K562 (cell line): ENCODE measurements around the gene TRMU. TPM values are rescaled to one million over a fixed set of nuclear protein-coding genes. Genes with fewer than 3 reads are reported as not detected.

Experiments used
- ATAC-seq: fragments of 200-7000 bp; cut with Tn5 transposase; 3 replicates; pipeline ENCODE4 v1.9.1; 2020; ENCODE audit warnings: moderate library complexity
- BruUV-seq: library from RNA; stranded (reverse); fragments of 400-500 nt; replicated peaks from 2 replicates; lab custom pipeline; 2021; lab: Mats Ljungman, UMichigan
- CTCF ChIA-PET: fragments of 300-600 bp; formaldehyde crosslinking; extraction: SDS; loops from one replicate; lab custom pipeline; 2021; ENCODE audit warnings: low intra/inter-chr PET ratio; lab: Yijun Ruan, JAX
- POLR2A ChIA-PET: fragments of 300-600, 350-650 bp; sonication (Branson Sonifier 250); formaldehyde crosslinking; extraction: SDS; loops from one replicate; lab custom pipeline; 2021; ENCODE audit warnings: antibody characterized with exemption, inconsistent platforms; lab: Yijun Ruan, JAX
- DNase-seq, 4 experiments: peaks; one replicate each; pipeline versions ENCODE4 v3.0.0 to v3.0.0-alpha.2; 2011 to 2018; ENCODE audit warnings: low spot score in 3 of 4, mixed read lengths in 3 of 4; ENCODE audit errors: extremely low read depth in 1 of 4
- FAIRE-seq: peaks from 2 replicates; lab custom pipeline; 2011; peaks lifted over from hg19 to GRCh38; lab: Jason Lieb, UNC
- H2AFZ ChIP-seq: 2 replicates; pipeline ENCODE4 v1.6.0; 2011; ENCODE audit warnings: low read depth, low read length, control low read depth, inconsistent platforms
- H3K27ac ChIP-seq: fragments of 200-600 bp; 3 replicates; pipeline ENCODE4 v1.8.0; 2011; ENCODE audit warnings: low read depth, mild to moderate bottlenecking, control low read depth, inconsistent platforms, low read length, moderate library complexity, mixed read lengths; ENCODE audit errors: extremely low read depth
- H3K27me3 ChIP-seq, 2 experiments: fragments of 300-600 bp in 1 of 2; 2 replicates in 1 of 2; 3 replicates in 1 of 2; pipeline versions ENCODE4 v1.6.0 to v1.8.0; 2011; ENCODE audit warnings: inconsistent platforms in 2 of 2, low read length in 2 of 2, mild to moderate bottlenecking in 1 of 2, mixed read lengths in 1 of 2, moderate library complexity in 1 of 2; ENCODE audit not compliant: control insufficient read depth in 2 of 2, insufficient read depth in 2 of 2
- H3K36me3 ChIP-seq: fragments of 300-600 bp; 3 replicates; pipeline ENCODE4 v1.8.0; 2011; ENCODE audit warnings: mild to moderate bottlenecking, low read length, inconsistent platforms; ENCODE audit not compliant: control insufficient read depth, insufficient read depth
- H3K4me1 ChIP-seq, 2 experiments: fragments of 200-600 bp in 1 of 2; replicated peaks in 1 of 2; 2 replicates in 1 of 2; 3 replicates in 1 of 2; pipeline versions ENCODE4 v1.5.1 to v1.8.0; 2011; ENCODE audit warnings: inconsistent platforms in 2 of 2, low read length in 2 of 2, mild to moderate bottlenecking in 1 of 2, mixed read lengths in 1 of 2, moderate library complexity in 1 of 2; ENCODE audit not compliant: control insufficient read depth in 2 of 2, insufficient read depth in 2 of 2
- H3K4me2 ChIP-seq: 2 replicates; pipeline ENCODE4 v1.6.1; 2011; ENCODE audit warnings: low read length, control low read depth, inconsistent platforms, mixed read lengths; ENCODE audit not compliant: insufficient read depth
- H3K4me3 ChIP-seq: fragments of 200-600 bp; sonication (generic), shearing (Covaris generic); 2 replicates; pipeline ENCODE4 v1.5.1; 2016; ENCODE audit warnings: control low read depth, inconsistent platforms
- H3K79me2 ChIP-seq: fragments of 200-600 bp; 3 replicates; pipeline ENCODE4 v1.8.0; 2011; ENCODE audit warnings: low read length, inconsistent platforms; ENCODE audit not compliant: control insufficient read depth, insufficient read depth
- H3K9ac ChIP-seq, 2 experiments: 2 replicates each; pipeline versions ENCODE4 v1.6.0 to v1.6.1; 2011; ENCODE audit warnings: low read depth in 2 of 2, low read length in 2 of 2, control low read depth in 1 of 2, inconsistent platforms in 1 of 2, mild to moderate bottlenecking in 1 of 2, mixed read lengths in 1 of 2; ENCODE audit not compliant: insufficient read depth in 1 of 2
- H3K9me1 ChIP-seq: one replicate; pipeline ENCODE4 v1.6.0; 2011; ENCODE audit warnings: inconsistent platforms, mild to moderate bottlenecking, low read length, moderate library complexity; ENCODE audit not compliant: control insufficient read depth, insufficient read depth
- H3K9me3 ChIP-seq: replicated peaks from 2 replicates; pipeline ENCODE4 v1.5.1; 2011; ENCODE audit warnings: low read depth, low read length, inconsistent platforms; ENCODE audit not compliant: control insufficient read depth, insufficient read depth
- H4K20me1 ChIP-seq: replicated peaks from 2 replicates; pipeline ENCODE4 v1.6.1; 2011; ENCODE audit warnings: low read length, inconsistent platforms, mixed read lengths; ENCODE audit not compliant: control insufficient read depth, insufficient read depth
- ATF1 ChIP-seq, 2 experiments: fragments of 450-650 bp in 1 of 2; IDR thresholded peaks; 2 replicates each; pipeline ENCODE4 v1.6.1; 2016; ENCODE audit warnings: missing compliant biosample characterization in 1 of 2, missing genetic modification characterization in 1 of 2
- EGR1 ChIP-seq: fragments of 450-650 bp; conservative IDR thresholded peaks from 2 replicates; pipeline ENCODE4 v1.6.1; 2017; ENCODE audit warnings: mild to moderate bottlenecking
- FOXK2 ChIP-seq, 2 experiments: fragments of 450-650 bp; IDR thresholded peaks in 1 of 2; conservative IDR thresholded peaks in 1 of 2; 2 replicates each; pipeline ENCODE4 v1.6.1; 2016; ENCODE audit warnings: low read depth in 2 of 2, mild to moderate bottlenecking in 1 of 2
- GTF2E2 ChIP-seq: fragments of 200-800 bp; sonication (Bioruptor generic); IDR thresholded peaks from 2 replicates; pipeline ENCODE4 v1.6.1; 2016; ENCODE audit warnings: missing genetic modification characterization, missing compliant biosample characterization
- PURB ChIP-seq: sonication (generic); formaldehyde crosslinking; IDR thresholded peaks from 2 replicates; pipeline ENCODE4 v1.9.0; 2021; ENCODE audit warnings: low read depth, mild to moderate bottlenecking, missing genetic modification reagents
- WHSC1 ChIP-seq: IDR thresholded peaks from one replicate; pipeline ENCODE4 v1.6.1; 2012; ENCODE audit warnings: low read length, control low read depth, inconsistent platforms
- YBX1 ChIP-seq: fragments of 450-650 bp; IDR thresholded peaks from 2 replicates; pipeline ENCODE4 v1.7.1; 2016; ENCODE audit warnings: mild to moderate bottlenecking
- ZFP30 ChIP-seq: fragments of 250-450 bp; sonication (Bioruptor Pico); IDR thresholded peaks from 2 replicates; pipeline ENCODE4 v1.8.0; 2022; ENCODE audit warnings: moderate library complexity, mild to moderate bottlenecking, inconsistent platforms, borderline replicate concordance
- WGBS: fragments of 100-300 bp; shearing (Covaris generic); methylation state at CpG from one replicate; pipeline ENCODE4 v1.1.6; 2016; ENCODE audit warnings: low coverage, mixed read lengths; ENCODE audit not compliant: insufficient coverage; ENCODE audit errors: missing lambda C conversion rate; 5-methylcytosine and 5-hydroxymethylcytosine counted together
- in situ Hi-C: fragments of 300-500 bp; cut with MboI; formaldehyde crosslinking; loops from 4 replicates; pipeline ENCODE4 v1.15.0; 2018; ENCODE audit warnings: inconsistent platforms, mixed read lengths
- intact Hi-C: fragments of 100-400 bp; cut with micrococcal nuclease; formaldehyde crosslinking; loops from 2 replicates; pipeline ENCODE4 v1.14.2; 2022
- polyA plus RNA-seq, 8 experiments: library from polyadenylated mRNA; depleted of rRNA in 4 of 8; stranded (reverse) in 5 of 8; unstranded in 3 of 8; fragments of >200 nt; fragmentation: Nextera tagmentation in 2 of 8; fragmentation: Illumina TruSeq in 1 of 8; extraction: Ambion mirVana in 2 of 8; extraction: Trizol in 1 of 8; gene quantifications; 2 replicates each; pipeline versions ENCODE4 v1.2.1 to v1.2.3, GENCODE V29; 2011 to 2014; ENCODE audit warnings: inconsistent platforms in 1 of 8, missing spikeins in 1 of 8
- total RNA-seq, 7 experiments: library from RNA; depleted of rRNA in 6 of 7; stranded (reverse); fragments of >200 nt in 6 of 7; fragmentation: Illumina TruSeq in 2 of 7; extraction: Trizol in 2 of 7; gene quantifications; 2 replicates each; pipeline versions ENCODE4 v1.2.1 to v1.2.3, GENCODE V29; 2011 to 2021; ENCODE audit warnings: low replicate concordance in 1 of 7

The TRMU gene
- total and polyA plus RNA-seq, 9 of the 15 experiments (the other 6 are each of a cell fraction or from before 2014, with no cell fraction given): 2.3 to 49.9 (median 35.3) TPM

DNA sequence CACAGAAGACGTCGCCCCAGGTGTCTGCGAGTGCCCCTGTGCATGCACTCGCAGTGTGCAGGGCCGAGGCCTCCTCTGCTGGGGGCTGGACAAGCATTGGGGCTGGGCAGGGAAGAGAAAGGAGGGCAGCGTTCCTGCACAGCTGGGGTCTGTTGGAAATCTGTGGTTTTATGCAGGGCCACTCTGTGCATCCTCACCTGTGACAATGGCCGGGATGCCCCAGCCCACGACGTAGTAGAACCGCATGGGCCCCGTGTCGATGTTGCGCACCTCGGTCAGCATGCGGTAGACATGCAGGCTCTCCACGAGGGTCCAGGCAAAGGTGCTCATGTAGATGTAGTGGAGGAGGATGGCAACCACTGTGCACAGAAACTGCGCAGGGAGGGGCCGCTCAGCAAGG is 37.2 kb downstream of the TRMU start:
- 14% methylated on average over 10 of the region's 18 CpGs for WGBS
- FAIRE-seq (no peak), DNase-seq (no peak), ATAC-seq (no peak)
- Histone ChIP-seq H4K20me1 (peaks cover 2% of the 10 kb centered on the region), H3K4me1 (peaks cover 0 to 8% of the 10 kb centered on the region in 2 experiments; a peak in 1 of 5 replicates), H3K4me3 (no peak overlapping the region), H3K27ac (no peak overlapping the region), H3K79me2 (no peaks in the 10 kb centered on the region), H3K9me1 (no peaks in the 10 kb centered on the region), H2AFZ (no peak overlapping the region), H3K27me3 (peaks cover 0 to 27% of the 10 kb centered on the region in 2 experiments; a peak in 3 of 5 replicates), H3K9ac (no peak overlapping the region), H3K36me3 (no peaks in the 10 kb centered on the region), H3K4me2 (no peak overlapping the region), H3K9me3 (no peaks in the 10 kb centered on the region)
- BruUV-seq: no TSS peak
- ChIA-PET CTCF (no interaction called here), POLR2A (interaction anchor here (0.5 kb wide), 1 partner anchor 221 kb away, joined by 5 read pairs; no protein-coding TSS in a partner anchor)
- no peak for TF ChIP-seq WHSC1
- no peak for TF ChIP-seq ZFP30 (CRISPR knock-in tag)
- no peak for TF ChIP-seq GTF2E2
- TF ChIP-seq FOXK2 (conservative IDR thresholded peaks at IDR 0.05 in 1 of 2, IDR thresholded peaks at IDR 0.05 in 1 of 2; ENCODE audit: low read depth in 2 of 2): no peak
- in situ Hi-C loops (no loop called here), intact Hi-C loops (no loop called here)

GRCh38 chr22:46373159-46373558 is 37.6 kb downstream of the TRMU start:
- peaks cover 0 to 22% of the 10 kb centered on the region in 2 experiments; a peak in 2 of 5 replicates for H3K27me3 ChIP-seq
- TF ChIP-seq PURB (no peak), ATF1 (CRISPR knock-in tag; IDR thresholded peaks at IDR 0.05) (no peak), ATF1 (tag; IDR thresholded peaks at IDR 0.05) (no peak), EGR1 (no peak), YBX1 (no peak)
- H3K4me2 ChIP-seq: no peak overlapping the region
- ChIA-PET POLR2A (interaction anchor here (0.5 kb wide), 1 partner anchor 222 kb away, joined by 5 read pairs; no protein-coding TSS in a partner anchor), CTCF (no interaction called here)
- no peaks in the 10 kb centered on the region for H3K36me3 ChIP-seq
- WGBS: 0% methylated on average over 2 of the region's 8 CpGs
- H3K9me3 ChIP-seq: no peaks in the 10 kb centered on the region
- no peak overlapping the region for H3K27ac ChIP-seq
- intact Hi-C loops (no loop called here), in situ Hi-C loops (no loop called here)
- no TSS peak for BruUV-seq
- H3K9ac ChIP-seq: no peak overlapping the region
- no peaks in the 10 kb centered on the region for H3K9me1 ChIP-seq
- H3K79me2 ChIP-seq: no peaks in the 10 kb centered on the region
- no peak overlapping the region for H3K4me3 ChIP-seq
- H4K20me1 ChIP-seq: no peaks in the 10 kb centered on the region
- ATAC-seq (no peak), FAIRE-seq (no peak), DNase-seq (no peak)
- H2AFZ ChIP-seq: no peak overlapping the region
- H3K4me1 ChIP-seq: peaks cover 0 to 9% of the 10 kb centered on the region in 2 experiments; a peak in 2 of 5 replicates
